DMS53 treated with DMSO at 0.1 percent for 48 hours (cell line): Measurements from ENCODE around the gene TRIM50.
"Not testable (repeated sequence)": the region's sequence is repeated elsewhere in the genome, so short reads cannot be mapped to it uniquely, and the experiment has no call there.

Experiments
- DNase-seq: peaks from one replicate; lab custom pipeline; 2025; ENCODE audit not compliant: unreplicated experiment; lab: John Stamatoyannopoulos, UW

Gene TRIM50

DNA sequence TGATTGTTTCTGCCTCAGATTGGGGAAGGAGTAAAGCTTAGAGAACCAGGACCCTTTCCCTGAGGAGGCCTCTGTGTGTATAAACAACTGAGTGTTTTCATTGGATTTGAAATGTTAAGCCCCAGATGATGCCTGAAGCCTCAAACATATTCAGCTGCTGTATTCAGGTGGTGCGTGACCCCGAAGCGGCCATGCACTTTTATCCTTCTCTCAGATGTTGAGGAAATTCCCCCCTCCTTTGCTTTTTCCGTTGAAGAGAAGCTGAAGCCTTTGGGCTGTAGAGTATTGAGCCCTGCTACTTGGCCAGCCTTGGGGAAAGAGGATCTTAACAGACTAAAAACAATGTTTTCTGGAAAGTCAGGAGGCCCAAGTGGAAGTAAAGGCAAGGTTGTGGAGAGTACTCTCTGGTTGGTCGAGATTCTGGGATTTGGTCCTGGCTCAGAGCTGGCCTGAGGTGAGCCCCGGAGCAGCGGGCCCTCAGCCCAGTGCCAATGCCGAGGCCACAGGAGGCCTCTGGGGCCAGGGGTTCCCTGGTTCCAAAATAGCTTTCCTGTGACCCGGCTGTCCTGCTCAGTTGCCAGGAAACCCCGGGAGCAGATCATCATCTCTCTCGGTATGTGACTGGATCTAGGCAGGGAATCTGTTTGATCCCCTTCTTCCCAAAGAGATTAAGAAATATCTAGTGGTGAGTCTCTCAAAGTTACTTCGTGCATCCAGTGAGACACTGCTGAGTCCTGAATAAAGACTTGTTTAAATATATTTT lies 22.6 kb upstream of the TRIM50 start:
- DNase-seq, result no peak

DNA sequence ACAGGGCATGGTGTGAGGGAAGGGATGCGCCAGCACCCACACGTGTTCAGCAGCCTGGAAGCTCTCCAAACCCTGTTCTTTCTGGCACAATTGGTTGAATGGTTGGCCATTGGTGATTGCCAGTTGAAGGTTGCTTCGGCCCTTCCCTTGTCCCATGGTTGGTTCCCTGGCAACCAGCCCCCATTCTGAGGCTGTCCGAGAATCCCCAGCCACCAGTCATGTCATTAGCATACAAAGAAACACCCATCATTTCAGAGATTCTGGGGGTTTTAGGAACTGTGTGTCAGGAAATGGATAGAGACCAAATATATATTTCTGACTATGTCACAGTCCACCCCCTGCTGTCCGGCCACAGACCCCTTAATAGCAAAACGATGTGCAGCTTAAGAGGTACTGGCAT lies 21.9 kb upstream of the TRIM50 start:
- no peak for DNase-seq

DNA sequence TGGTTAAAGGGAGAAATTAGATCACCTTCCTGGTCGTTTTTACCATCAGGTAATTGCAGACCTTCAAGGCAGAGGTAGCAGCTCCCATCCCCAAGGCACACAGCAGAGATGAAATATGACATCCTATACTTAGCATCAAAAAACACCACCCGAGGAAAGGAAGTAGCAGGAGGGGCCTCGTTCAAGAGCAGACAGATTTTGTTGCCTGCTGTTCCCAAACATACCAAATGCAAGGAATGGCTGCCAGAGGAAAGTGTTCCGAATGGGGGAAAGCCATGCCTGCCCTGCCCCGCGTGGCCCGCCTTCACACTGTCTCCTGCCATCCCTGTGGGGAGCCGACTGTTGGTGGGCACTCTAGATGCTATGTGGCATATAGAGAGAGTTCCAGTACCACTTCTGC lies 18.1 kb upstream of the TRIM50 start:
- DNase-seq, result no peak

DNA sequence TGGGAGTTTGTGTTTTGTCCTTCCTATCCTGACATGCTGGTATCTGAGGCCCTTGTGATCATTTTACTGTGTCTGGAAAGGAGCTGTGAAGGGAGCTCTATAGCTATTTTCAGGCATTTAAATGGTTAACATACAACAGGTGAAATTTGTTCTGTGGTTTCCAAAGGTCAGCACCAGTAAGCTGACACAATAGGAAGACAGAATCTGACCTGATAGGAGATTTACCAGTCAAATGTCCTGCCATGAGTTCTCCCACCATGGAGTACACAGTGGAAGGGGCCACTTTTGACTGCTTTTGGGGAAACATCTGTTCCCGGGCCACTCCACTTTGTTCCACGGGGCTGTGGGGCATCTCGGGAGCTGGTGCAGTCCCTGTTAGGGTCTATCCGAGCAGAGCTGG lies 17.7 kb upstream of the TRIM50 start:
- no peak for DNase-seq

DNA sequence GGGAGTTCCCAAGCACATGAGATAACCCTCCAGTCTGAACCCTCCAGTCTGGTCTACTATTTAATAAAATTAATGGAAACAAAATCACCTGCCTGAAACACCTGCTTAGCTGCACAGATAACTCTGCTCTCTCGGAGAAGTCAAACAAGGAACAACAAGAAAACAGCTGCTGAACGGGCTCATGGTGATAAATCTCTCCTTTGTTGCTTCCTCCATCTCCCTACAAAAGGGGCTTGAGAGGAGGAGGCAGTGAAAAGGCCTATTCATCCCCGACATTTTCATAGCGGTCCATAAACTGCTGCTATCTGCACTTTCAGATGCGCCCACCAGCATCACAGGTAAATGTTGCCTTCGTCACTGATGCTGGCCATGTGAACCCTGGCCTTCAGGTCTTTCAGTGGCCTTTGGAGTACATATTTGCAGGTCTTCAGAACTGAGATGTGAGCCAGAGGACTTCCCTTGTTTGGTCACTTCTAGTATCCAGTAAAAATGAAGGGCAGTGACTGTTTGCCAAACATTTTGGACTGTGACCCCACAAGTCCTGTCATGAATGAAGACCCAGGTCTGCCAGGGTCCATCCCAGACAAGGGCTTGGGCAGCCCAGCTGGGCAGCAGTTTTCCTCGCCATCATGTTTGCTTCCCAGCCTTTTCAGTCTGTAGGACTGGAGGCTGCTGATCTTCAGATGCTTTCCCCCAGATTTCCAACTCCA lies 15.9 kb upstream of the TRIM50 start:
- no peak for DNase-seq

DNA sequence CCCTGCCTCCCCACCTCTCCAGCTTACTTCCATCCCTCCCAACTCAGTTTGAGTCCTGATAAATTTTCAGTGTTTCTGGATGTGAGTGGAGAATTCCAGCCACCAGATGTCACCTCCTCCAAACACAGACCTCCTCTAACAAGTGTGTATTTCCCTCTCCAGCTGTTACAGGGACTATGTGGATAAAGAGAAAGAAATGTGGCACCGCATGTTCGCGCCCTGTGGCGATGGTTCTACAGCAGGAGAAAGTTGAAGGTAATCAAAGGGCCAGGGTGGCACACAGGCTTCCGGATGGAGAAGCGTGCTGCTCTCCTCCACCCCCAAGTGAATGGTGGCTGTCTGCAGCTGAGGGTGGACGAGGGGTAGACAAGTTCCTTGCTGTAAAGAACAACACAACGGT lies 14.8 kb upstream of the TRIM50 start:
- DNase-seq, result peak; percentile 64

DNA sequence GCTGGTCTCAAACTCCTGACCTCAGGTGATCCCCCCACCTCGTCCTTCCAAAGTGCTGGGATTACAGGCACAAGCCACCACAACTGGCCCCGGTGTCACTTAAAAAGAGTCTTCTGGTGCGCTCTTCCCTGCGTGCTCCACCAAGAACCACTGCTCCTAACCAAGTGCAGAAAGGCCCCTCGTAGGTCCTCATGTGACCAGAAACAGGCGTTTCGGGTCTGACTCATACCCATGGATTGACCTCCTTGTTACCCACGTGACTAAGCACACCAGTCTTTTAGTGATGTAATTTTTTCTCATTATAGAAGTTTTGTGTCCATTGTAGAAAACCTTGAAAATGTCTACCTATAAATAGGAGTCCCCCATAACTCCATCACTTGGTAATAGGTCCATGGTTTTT lies 14.0 kb upstream of the TRIM50 start:
- no peak for DNase-seq

DNA sequence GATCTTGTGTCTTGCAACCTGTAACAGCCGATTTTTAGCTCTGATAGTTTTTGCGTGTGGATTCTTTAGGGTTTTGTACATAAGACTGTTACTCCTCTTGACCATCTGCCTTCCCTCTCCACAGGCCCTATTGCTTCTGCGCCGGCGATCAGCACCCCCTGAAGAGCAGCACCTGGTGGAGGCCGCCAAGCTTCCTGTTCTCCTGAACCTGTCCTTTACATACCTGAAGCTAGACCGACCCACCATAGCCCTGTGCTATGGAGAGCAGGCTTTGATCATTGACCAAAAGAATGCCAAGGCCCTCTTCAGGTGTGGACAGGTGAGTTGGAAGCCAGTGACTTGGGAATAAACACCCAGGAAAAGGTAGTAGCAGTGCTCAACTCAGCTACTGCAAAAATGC lies 12.6 kb upstream of the TRIM50 start:
- DNase-seq, result no peak

DNA sequence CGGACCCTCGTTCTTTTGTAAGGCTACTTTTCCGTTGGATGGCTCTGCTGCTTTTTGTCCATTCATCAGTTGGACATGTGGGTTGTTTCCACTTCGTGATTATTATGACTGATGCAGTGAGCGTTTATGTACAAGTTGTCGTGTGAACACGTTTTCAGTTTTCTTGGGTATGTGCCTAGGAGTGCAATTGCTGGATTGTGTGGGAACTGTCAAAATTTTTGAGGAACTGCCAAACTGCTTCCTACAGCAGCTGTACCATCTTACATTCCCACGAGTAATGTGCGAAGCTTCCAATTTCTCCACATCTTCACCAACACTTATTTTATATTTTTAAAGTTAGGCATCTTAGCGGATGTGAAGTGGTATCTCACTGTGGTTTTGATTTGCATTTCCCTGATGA lies 10.4 kb upstream of the TRIM50 start:
- DNase-seq, result no peak

DNA sequence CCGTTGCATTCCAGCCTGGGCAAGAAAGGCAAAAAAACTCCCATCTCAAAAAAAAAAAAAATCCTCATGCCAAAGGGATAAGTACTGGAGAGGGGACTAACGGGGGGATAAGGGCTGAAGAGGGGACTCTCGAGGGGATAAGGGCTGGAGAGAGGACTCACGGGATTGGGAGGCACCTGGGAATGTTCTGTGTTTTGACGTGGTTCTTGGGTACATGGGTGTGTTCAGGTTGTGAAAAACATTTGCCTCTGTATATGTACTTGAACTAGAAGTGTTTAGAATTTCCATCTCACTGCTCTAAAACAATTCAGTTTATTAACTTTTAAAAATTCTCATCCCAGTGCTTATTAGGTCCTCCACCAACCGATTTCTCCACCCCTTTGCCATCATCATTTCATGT lies 4.6 kb upstream of the TRIM50 start:
- DNase-seq, result no peak

DNA sequence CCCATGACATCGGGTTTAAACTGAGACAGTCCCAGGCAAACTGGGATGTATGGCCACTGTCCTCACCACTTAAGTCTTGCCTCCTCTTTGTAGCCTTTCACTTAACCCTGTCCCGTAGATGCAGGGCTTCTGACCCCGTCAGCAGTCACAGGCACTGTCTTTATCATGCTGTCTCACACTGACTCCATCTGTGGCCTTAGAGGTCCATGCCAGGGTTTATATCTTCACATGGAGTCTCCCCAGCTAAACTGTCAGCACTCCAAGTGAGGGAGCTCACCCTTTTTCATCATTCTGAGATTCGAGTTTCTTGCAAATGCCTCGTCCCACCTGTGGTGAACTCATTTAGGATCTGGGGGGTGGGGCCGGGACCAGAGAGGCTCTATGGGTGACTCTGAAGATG lies 2.9 kb upstream of the TRIM50 start:
- no peak for DNase-seq

DNA sequence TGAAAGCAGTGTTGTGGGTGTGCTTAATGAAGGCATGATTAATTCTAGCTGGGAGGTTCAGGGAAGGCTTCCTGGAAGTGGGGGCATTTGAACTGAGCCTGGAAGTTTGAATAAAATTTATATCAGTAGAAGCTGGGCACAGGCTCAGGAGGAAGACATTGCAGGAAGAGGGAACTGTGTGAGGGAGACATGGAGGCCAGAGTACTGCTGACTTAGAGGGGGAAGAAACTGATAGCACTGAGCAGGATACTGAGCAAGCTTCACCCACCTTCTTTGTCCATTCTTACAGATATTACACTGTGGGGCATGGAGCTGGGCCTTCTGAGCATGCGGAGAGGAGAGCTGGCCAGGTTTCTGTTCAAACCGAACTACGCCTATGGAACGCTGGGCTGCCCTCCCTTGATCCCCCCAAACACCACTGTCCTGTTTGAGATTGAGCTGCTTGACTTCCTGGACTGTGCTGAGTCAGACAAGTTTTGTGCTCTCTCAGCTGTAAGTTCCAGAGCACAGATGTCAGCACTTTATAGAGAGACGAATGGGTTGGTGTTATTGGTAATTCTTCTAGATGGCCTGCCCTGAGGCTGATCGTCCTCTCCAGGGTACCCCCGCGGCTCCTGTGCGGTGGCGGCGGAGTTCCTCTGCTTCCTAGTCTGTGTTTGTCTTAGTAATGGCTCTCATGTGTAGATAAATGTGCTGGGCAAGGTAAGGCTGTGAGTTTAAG lies 2.1 kb upstream of the TRIM50 start:
- no peak for DNase-seq

DNA sequence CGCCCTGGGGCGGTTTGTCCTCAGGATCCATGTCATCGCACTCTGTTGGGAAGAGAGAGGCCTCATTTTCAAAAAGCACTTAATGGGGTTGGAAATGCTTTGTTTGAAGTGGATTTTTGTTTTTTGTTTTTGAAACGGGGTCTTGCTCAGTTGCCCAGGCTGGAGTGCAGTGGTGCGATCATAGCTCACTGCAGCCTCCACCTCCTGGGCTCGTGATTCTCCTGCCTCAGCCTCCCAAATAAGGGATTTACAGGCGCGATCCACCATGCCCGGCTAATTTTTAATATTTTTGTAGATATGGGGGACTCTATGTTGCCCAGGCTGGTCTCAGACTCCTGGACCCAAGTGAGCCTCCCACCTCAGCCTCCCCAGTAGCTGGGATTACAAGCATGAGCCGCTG lies 814 bp upstream of the TRIM50 start:
- DNase-seq, result no peak

DNA sequence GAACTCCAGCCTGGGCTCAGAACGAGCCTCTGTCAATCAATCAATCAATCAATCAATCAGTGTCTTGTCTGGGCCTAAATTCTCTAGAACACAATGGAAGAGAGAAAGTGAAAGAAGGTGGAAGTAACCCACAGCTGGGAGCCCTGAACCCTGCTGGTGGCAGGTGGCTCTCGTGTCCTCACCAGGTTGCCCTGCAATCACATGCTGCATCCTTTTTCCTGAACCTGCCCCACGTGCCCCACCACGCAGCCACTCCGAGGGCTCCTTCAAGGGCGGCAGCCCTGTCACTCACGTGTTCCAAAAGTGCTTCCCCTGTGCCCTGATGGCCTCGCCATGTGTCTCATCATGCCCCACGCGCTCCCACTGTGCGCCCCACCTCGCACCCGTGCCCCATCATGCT lies 433 bp downstream of the TRIM50 start:
- not testable (repeated sequence) for DNase-seq

DNA sequence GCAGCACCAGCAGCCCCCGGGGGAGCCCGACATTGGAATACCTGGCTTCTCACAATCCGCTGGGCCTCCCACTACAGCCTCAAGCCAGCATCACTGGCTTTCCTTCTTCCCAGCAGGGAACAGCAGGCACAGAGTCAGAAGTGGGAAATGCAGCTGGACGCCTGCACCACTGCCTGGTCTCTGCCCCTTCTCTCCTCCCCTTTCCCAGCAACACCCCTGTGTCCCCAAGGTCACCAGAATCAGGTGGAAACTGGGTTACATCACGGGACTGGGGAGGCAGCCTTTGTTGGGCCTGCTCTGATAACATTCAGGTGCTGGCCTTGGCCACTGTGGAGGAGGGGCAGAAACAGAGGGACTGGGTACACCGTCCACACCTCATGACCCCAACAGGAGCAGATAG lies 2.5 kb downstream of the TRIM50 start:
- not testable (repeated sequence) for DNase-seq

DNA sequence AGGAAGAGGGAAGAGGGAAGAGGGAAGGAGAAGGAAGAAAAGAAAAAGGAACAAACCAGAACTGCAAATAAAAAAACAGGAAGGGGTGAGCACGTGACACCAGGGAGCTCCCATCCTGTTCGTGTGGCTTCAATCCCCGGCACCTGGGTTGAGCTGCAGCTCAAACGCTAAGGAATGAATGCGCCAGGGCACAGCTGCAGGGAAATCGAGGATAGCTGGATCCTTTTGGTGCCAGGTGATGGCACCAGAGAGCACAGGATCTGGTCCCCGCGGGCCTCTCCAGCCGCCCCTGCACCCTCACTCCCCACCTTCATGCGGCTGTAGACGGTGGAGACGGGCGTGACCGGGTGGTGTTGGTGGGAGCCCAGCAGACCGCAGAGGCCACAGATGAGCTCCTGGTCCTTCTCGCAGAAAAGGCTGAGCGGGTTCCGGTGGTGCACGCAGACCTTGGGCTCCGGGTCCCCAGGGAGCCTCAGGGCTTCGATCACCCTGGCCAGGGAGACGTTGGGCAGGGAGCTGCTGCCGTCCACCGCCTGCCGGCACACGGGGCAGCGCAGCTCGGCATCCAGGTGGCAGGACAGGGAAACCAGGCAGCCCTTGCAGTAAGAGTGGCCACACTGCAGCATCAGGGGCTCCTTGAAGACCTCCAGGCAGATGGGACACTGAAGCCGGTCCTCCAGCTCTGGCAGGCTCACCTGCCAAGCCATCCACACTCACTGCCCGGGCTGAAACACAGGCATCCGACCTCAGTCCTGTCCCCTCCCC lies 3.6 kb downstream of the TRIM50 start:
- peak; percentile 92 for DNase-seq

DNA sequence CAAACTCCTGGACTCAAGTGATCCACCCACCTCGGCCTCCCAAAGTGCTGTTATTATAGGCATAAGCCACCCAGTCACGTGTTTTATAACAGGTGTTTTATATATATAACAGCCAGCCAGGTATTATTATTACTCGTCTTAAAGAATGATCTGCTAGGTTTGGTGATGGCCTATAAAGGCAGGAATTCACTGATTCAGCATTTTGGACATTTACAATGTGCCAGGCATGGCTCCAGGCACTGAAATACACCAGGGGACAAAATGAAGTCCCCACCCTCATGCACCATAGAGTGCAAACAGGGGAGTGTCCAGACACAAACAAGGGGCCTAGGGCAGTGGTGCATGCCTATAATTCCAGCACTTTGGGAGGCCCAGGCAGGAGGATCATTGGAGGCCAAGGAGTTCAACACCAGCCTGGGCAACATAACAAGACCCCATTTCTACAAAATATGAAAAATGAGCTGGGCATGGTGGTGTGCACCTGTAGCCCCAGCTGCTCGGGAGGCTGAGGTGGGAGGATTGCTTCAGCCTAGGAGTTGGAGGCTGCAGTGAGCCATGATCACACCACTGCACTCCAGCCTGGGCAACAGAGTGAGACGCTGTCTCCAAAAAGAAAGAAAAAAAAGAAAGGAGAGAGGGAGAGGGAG lies 4.3 kb downstream of the TRIM50 start:
- DNase-seq, result not testable (repeated sequence)

DNA sequence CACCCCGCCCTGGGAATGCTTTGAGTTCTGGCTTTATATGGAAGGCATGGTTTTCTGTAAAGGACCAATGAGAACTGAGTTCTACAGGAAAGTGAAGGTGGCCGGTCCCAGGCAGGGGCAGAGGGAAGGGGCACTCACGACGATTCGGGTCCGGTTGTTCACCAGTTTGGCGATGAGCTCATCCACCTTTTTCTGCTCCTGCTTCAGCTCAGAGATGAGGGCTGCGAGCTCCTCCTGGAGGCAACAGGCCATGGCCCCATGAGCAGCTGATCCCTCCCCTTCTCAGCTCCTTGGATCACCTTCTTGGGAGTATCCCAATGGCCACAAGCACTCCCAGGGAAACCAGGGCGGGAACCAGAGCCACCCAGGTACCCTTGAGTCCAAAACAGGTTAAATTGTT lies 7.9 kb downstream of the TRIM50 start:
- DNase-seq, result not testable (repeated sequence)

DNA sequence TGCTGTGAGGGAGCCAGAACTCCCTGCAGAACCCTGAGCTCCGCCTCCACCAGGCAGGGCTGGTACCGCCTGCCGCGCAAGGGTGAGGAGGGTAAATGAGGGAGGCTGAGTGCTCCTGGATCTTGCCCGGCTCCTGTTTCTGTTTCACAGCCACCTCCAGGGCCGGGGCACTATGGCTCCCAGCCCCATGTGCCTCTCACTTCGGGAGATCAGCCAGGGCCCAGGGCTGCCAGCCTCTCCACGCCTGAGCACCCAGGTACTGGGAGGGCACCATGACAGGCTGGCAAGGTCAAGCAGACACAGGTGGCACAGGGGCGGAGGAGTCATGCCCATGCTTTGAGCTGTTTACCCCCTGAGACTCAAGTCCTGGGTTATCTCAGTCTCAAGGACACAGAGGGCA lies 8.3 kb downstream of the TRIM50 start:
- not testable (repeated sequence) for DNase-seq

DNA sequence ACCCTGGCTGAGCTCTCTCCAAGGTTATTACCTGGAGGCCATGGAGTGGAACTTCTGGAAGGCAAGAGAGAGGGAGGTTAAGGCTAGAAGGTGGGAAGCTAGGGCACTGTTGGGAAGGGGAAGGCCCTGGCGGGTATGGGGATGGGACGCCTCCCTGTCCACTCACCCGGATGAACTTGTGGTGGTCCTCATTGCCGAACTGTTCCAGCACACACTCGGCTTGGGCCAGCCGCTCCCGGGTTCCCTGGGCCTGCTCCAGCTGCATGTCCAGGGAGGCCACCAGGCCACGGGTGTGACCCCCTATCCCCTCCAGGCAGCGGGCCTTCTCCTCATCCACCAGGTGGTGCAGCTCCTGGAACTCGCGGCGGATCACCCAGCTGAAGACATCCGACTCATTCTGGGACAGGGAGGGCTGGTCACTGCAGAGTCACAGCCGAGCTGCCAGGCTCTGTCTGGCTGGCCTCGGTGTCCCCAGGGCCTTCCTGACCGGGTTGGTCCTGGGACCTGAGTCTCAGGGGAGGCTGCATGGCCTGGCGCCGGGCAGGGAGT lies 9.2 kb downstream of the TRIM50 start:
- DNase-seq, result not testable (repeated sequence)

DNA sequence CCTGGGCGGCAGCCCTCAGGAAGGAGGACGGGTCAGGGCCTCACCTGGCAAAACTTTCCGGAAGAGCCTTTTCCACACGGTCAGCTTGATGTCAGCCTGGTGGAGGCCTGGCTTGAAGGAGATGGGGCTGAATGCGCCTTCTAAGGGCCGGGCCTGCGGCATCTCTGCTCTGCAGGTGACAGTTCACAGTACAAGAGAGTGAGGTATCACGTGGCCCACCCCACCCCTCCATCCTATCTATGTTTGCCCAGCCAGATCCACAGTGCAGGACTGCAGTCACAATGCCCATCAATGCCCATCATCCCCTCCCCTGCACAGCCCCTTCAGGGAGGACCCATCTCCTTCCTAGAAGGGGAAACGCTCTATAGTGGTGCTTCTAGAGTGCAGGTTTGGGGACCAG lies 11.4 kb downstream of the TRIM50 start:
- DNase-seq, result no peak
